GM12873 (cell line): ENCODE measurements around the gene RPL6.

Experiments
- CTCF ChIP-seq: IDR thresholded peaks from 2 replicates; pipeline ENCODE4 v1.5.1; 2012; ENCODE audit warnings: low read depth, mild to moderate bottlenecking, moderate library complexity, low read length, control low read depth; ENCODE audit not compliant: insufficient read depth; ENCODE audit errors: missing control alignments

RPL6 gene

GRCh38 chr12:112359290-112359689 is 50.1 kb downstream of the RPL6 start:
- TF ChIP-seq CTCF = no peak

GRCh38 chr12:112357214-112357613 is 52.2 kb downstream of the RPL6 start:
- no peak for TF ChIP-seq CTCF
